Measurements from ENCODE around the gene HDLBP. TPM values are rescaled to one million over a fixed set of nuclear protein-coding genes. Genes with fewer than 3 reads are reported as not detected.
A peak's percentile ranks its signal among the peaks of the same experiment; 100 is the strongest.

HDLBP gene
- total RNA-seq, 2 donors from 2014 or later: 404 to 447 TPM

GRCh38 chr2:241274127-241274526 is 41.3 kb downstream of the HDLBP start:
- Histone ChIP-seq H3K36me3 (no peaks in the 10 kb centered on the region), H3K27me3 (replicated peaks; ENCODE audit: insufficient read depth) (no peaks in the 10 kb centered on the region), H3K27ac (no peak overlapping the region), H3K4me1 (ENCODE audit: control insufficient read depth in 1 of 2, low read depth in 2 of 2) (peaks cover 26 to 32% of the 10 kb centered on the region in 2 donors), H3K9me3 (no peaks in the 10 kb centered on the region), H3K4me3 (no peak overlapping the region)
- DNase-seq (ENCODE audit: low spot score) (no peak), ATAC-seq (ENCODE audit: insufficient number of reproducible peaks, low FRiP score, low read depth) (no peak)
- no peak for TF ChIP-seq CTCF (IDR thresholded peaks at IDR 0.05)

GRCh38 chr2:241273210-241274020 is 42.1 kb downstream of the HDLBP start:
- Histone ChIP-seq H3K36me3 (no peaks in the 10 kb centered on the region), H3K27me3 (replicated peaks; ENCODE audit: insufficient read depth) (no peaks in the 10 kb centered on the region), H3K4me1 (ENCODE audit: control insufficient read depth in 1 of 2, low read depth in 2 of 2) (peaks cover 26 to 39% of the 10 kb centered on the region in 2 donors), H3K4me3 (peak overlapping the region; percentile 97), H3K9me3 (no peaks in the 10 kb centered on the region), H3K27ac (peak overlapping the region; percentile 70 to 73)
- ATAC-seq (ENCODE audit: insufficient number of reproducible peaks, low FRiP score, low read depth): no peak
- no peak for DNase-seq (ENCODE audit: low spot score)
- TF ChIP-seq CTCF (IDR thresholded peaks at IDR 0.05): no peak

- peaks cover 6% of the 10 kb centered on the region for H3K36me3 ChIP-seq
Measured at GRCh38 chr2:241272303-241273209, 42.9 kb downstream of the HDLBP start.

GRCh38 chr2:241271706-241272302 is 43.7 kb downstream of the HDLBP start:
- peak overlapping the region; percentile 93 to 94 for H3K27ac ChIP-seq

More at GRCh38 chr2:241272303-241273209, 42.9 kb downstream of the HDLBP start:
- ATAC-seq (ENCODE audit: insufficient number of reproducible peaks, low FRiP score, low read depth): peak; percentile 56
- peak; percentile 21 for DNase-seq (ENCODE audit: low spot score)
- no peaks in the 10 kb centered on the region for H3K27me3 ChIP-seq (replicated peaks; ENCODE audit: insufficient read depth)
- peaks cover 26 to 42% of the 10 kb centered on the region in 2 donors for H3K4me1 ChIP-seq (ENCODE audit: control insufficient read depth in 1 of 2, low read depth in 2 of 2)
- peak overlapping the region; percentile 97 for H3K4me3 ChIP-seq
- peak overlapping the region; percentile 93 to 94 for H3K27ac ChIP-seq
- no peaks in the 10 kb centered on the region for H3K9me3 ChIP-seq
- TF ChIP-seq CTCF (IDR thresholded peaks at IDR 0.05): no peak

More at GRCh38 chr2:241271706-241272302, 43.7 kb downstream of the HDLBP start:
- DNase-seq (ENCODE audit: low spot score) (peak; percentile 66), ATAC-seq (ENCODE audit: insufficient number of reproducible peaks, low FRiP score, low read depth) (peak; percentile 74)
- no peak for TF ChIP-seq CTCF (IDR thresholded peaks at IDR 0.05)
- Histone ChIP-seq H3K9me3 (no peaks in the 10 kb centered on the region), H3K36me3 (peaks cover 6% of the 10 kb centered on the region), H3K27me3 (replicated peaks; ENCODE audit: insufficient read depth) (no peaks in the 10 kb centered on the region), H3K4me3 (peak overlapping the region; percentile 97), H3K4me1 (ENCODE audit: control insufficient read depth in 1 of 2, low read depth in 2 of 2) (peaks cover 26 to 42% of the 10 kb centered on the region in 2 donors)
